HG03196 (cell line): ENCODE results near the gene ATOH1.

Experiments
- ATAC-seq: cut with Tn5 transposase; IDR thresholded peaks from one replicate; pipeline ENCODE4 v1.9.1; 2021; ENCODE audit not compliant: unreplicated experiment

The ATOH1 gene

GRCh38 chr4:93834249-93835066, 5.9 kb downstream of the ATOH1 start:
- no peak for ATAC-seq

GRCh38 chr4:93835929-93836328, 7.4 kb downstream of the ATOH1 start:
- ATAC-seq: no peak

GRCh38 chr4:93839704-93840103, 11.2 kb downstream of the ATOH1 start:
- ATAC-seq: no peak

GRCh38 chr4:93841803-93842345, 13.3 kb downstream of the ATOH1 start:
- ATAC-seq: peak; percentile 64

- no peak for ATAC-seq
Measured at GRCh38 chr4:93842601-93843252, 14.2 kb downstream of the ATOH1 start.

- no peak for ATAC-seq
Measured at GRCh38 chr4:93843772-93844171, 15.2 kb downstream of the ATOH1 start.

GRCh38 chr4:93852680-93853079, 24.1 kb downstream of the ATOH1 start:
- ATAC-seq: no peak

- no peak for ATAC-seq
Measured at GRCh38 chr4:93855926-93856325, 27.4 kb downstream of the ATOH1 start.

- no peak for ATAC-seq
Measured at GRCh38 chr4:93865650-93866049, 37.1 kb downstream of the ATOH1 start.

- ATAC-seq: no peak
Measured at GRCh38 chr4:93867416-93868001, 39.0 kb downstream of the ATOH1 start.

- ATAC-seq: no peak
Measured at GRCh38 chr4:93870876-93871458, 42.4 kb downstream of the ATOH1 start.

GRCh38 chr4:93876754-93877153, 48.2 kb downstream of the ATOH1 start:
- no peak for ATAC-seq

- peak; percentile 56 for ATAC-seq
Measured at GRCh38 chr4:93878566-93878965, 50.0 kb downstream of the ATOH1 start.

GRCh38 chr4:93879919-93880318, 51.4 kb downstream of the ATOH1 start:
- ATAC-seq: no peak
